H1 (cell line): ENCODE measurements around the gene SLC44A1. TPM values are rescaled to one million over a fixed set of nuclear protein-coding genes. Genes with fewer than 3 reads are reported as not detected.

Experiments
- CTCF ChIA-PET: fragments of 300-600 bp; sonication (Branson Sonifier 250); formaldehyde crosslinking; loops from one replicate; lab custom pipeline; 2021; ENCODE audit not compliant: partially characterized antibody; lab: Charles Lee
- POLR2A ChIA-PET: fragments of 300-600 bp; sonication (Branson Sonifier 250); formaldehyde crosslinking; loops from one replicate; lab custom pipeline; 2021; ENCODE audit warnings: inconsistent platforms; ENCODE audit not compliant: partially characterized antibody; lab: Charles Lee
- DNase-seq, 2 experiments: peaks; one replicate each; pipeline versions ENCODE4 v3.0.0 to v3.0.0-alpha.2; 2010 to 2022; ENCODE audit warnings: low spot score in 2 of 2, low read depth in 1 of 2, mixed read lengths in 1 of 2
- FAIRE-seq: peaks from 2 replicates; lab custom pipeline; 2011; peaks lifted over from hg19 to GRCh38; lab: Jason Lieb, UNC
- H2AFZ ChIP-seq: 2 replicates; pipeline ENCODE4 v1.8.1; 2012; ENCODE audit warnings: low read length, inconsistent platforms
- H2AK5ac ChIP-seq: 2 replicates; pipeline ENCODE4 v1.6.1; 2013; ENCODE audit warnings: low read depth, low read length
- H2BK120ac ChIP-seq: replicated peaks from 2 replicates; pipeline ENCODE3; 2013; ENCODE audit warnings: low read depth, low read length, inconsistent platforms
- H2BK12ac ChIP-seq: 2 replicates; pipeline ENCODE4 v1.6.1; 2013; ENCODE audit warnings: low read depth, low read length
- H2BK15ac ChIP-seq: 2 replicates; pipeline ENCODE4 v1.6.1; 2013; ENCODE audit warnings: low read length
- H2BK20ac ChIP-seq: 2 replicates; pipeline ENCODE4 v1.6.1; 2013; ENCODE audit warnings: low read length
- H2BK5ac ChIP-seq: 2 replicates; pipeline ENCODE4 v1.6.1; 2013; ENCODE audit warnings: low read depth, low read length
- H3K14ac ChIP-seq: 2 replicates; pipeline ENCODE4 v1.6.1; 2013; ENCODE audit warnings: inconsistent platforms; ENCODE audit not compliant: insufficient read length
- H3K18ac ChIP-seq: 2 replicates; pipeline ENCODE4 v1.6.1; 2013; ENCODE audit warnings: low read length; ENCODE audit errors: extremely low read depth
- H3K23ac ChIP-seq: 2 replicates; pipeline ENCODE4 v1.6.1; 2013; ENCODE audit warnings: inconsistent platforms; ENCODE audit not compliant: insufficient read length
- H3K23me2 ChIP-seq: 2 replicates; pipeline ENCODE4 v1.6.1; 2013; ENCODE audit warnings: low read depth, low read length
- H3K27ac ChIP-seq: 2 replicates; pipeline ENCODE4 v1.6.1; 2011; ENCODE audit warnings: low read depth, low read length, inconsistent platforms
- H3K27me3 ChIP-seq, 4 experiments: replicated peaks in 1 of 4; 1 replicate in 1 of 4; 2 replicates in 3 of 4; pipeline versions ENCODE4 v1.6.1 to v1.8.1; 2011 to 2013; ENCODE audit warnings: low read length in 3 of 4, mild to moderate bottlenecking in 3 of 4, inconsistent platforms in 2 of 4, mixed read lengths in 2 of 4, moderate library complexity in 1 of 4; ENCODE audit not compliant: control insufficient read depth in 3 of 4, insufficient read depth in 3 of 4; ENCODE audit errors: extremely low read depth in 1 of 4
- H3K36me3 ChIP-seq, 4 experiments: 2 replicates each; pipeline versions ENCODE4 v1.6.1 to v1.8.1; 2011 to 2013; ENCODE audit warnings: mild to moderate bottlenecking in 4 of 4, low read length in 3 of 4, moderate library complexity in 2 of 4, control low read depth in 1 of 4, inconsistent platforms in 1 of 4; ENCODE audit not compliant: insufficient read depth in 4 of 4, control insufficient read depth in 2 of 4
- H3K4ac ChIP-seq: replicated peaks from 2 replicates; pipeline ENCODE3; 2013; ENCODE audit warnings: low read length, low read depth, mixed read lengths, inconsistent platforms; ENCODE audit not compliant: insufficient read length
- H3K4me1 ChIP-seq, 4 experiments: replicated peaks in 1 of 4; 1 replicate in 1 of 4; 2 replicates in 3 of 4; pipeline versions ENCODE4 v1.6.1 to v1.8.1; 2011 to 2013; ENCODE audit warnings: low read length in 3 of 4, inconsistent platforms in 2 of 4, mixed read lengths in 1 of 4; ENCODE audit not compliant: insufficient read depth in 4 of 4, control insufficient read depth in 3 of 4
- H3K4me2 ChIP-seq, 2 experiments: 2 replicates each; pipeline versions ENCODE4 v1.6.1 to v1.8.1; 2011 to 2013; ENCODE audit warnings: low read depth in 2 of 2, low read length in 2 of 2, control low read depth in 1 of 2, inconsistent platforms in 1 of 2, mild to moderate bottlenecking in 1 of 2; ENCODE audit not compliant: insufficient read depth in 1 of 2
- H3K4me3 ChIP-seq, 4 experiments: fragments of 200-600, 300-600 bp in 1 of 4; sonication (generic), shearing (Covaris generic), sonication (Bioruptor Twin) in 1 of 4; 2 replicates each; pipeline versions ENCODE4 v1.5.1 to v1.8.1; 2011 to 2016; ENCODE audit warnings: low read length in 4 of 4, low read depth in 3 of 4, control low read depth in 2 of 4, inconsistent platforms in 2 of 4, mild to moderate bottlenecking in 2 of 4, mixed read lengths in 1 of 4, moderate library complexity in 1 of 4; ENCODE audit not compliant: insufficient read depth in 2 of 4; ENCODE audit errors: extremely low read depth in 1 of 4
- H3K56ac ChIP-seq: replicated peaks from 2 replicates; pipeline ENCODE3; 2013; ENCODE audit warnings: low read depth, mild to moderate bottlenecking, mixed read lengths, low read length, inconsistent platforms; ENCODE audit not compliant: insufficient read length
- H3K79me1 ChIP-seq: 2 replicates; pipeline ENCODE4 v1.6.1; 2013; ENCODE audit warnings: low read depth, low read length, control low read depth
- H3K79me2 ChIP-seq, 2 experiments: 2 replicates each; pipeline versions ENCODE4 v1.6.1 to v1.8.1; 2012 to 2013; ENCODE audit warnings: low read length in 2 of 2, mild to moderate bottlenecking in 2 of 2, inconsistent platforms in 1 of 2; ENCODE audit not compliant: insufficient read depth in 2 of 2, control insufficient read depth in 1 of 2
- H3K9ac ChIP-seq, 4 experiments: replicated peaks in 1 of 4; 1 replicate in 1 of 4; 2 replicates in 3 of 4; pipeline versions ENCODE4 v1.6.1 to v1.8.1; 2011 to 2013; ENCODE audit warnings: low read depth in 3 of 4, low read length in 3 of 4, control low read depth in 2 of 4, mild to moderate bottlenecking in 2 of 4, moderate library complexity in 2 of 4, inconsistent platforms in 1 of 4; ENCODE audit errors: extremely low read depth in 1 of 4
- H3K9me3 ChIP-seq, 2 experiments: 2 replicates each; pipeline versions ENCODE4 v1.6.1 to v1.8.1; 2012 to 2013; ENCODE audit warnings: mild to moderate bottlenecking in 2 of 2, moderate library complexity in 2 of 2, control low read depth in 1 of 2, inconsistent platforms in 1 of 2, low read depth in 1 of 2, low read length in 1 of 2, mixed read lengths in 1 of 2; ENCODE audit not compliant: insufficient read depth in 2 of 2
- H4K20me1 ChIP-seq, 2 experiments: replicated peaks in 1 of 2; 2 replicates each; pipeline versions ENCODE3 to v1.8.1; 2011 to 2013; ENCODE audit warnings: inconsistent platforms in 2 of 2, low read length in 2 of 2, mild to moderate bottlenecking in 1 of 2; ENCODE audit not compliant: insufficient read depth in 2 of 2, control insufficient read depth in 1 of 2
- H4K5ac ChIP-seq: 2 replicates; pipeline ENCODE4 v1.6.1; 2013; ENCODE audit warnings: low read length, low read depth, mixed read lengths, inconsistent platforms; ENCODE audit not compliant: insufficient read length
- H4K8ac ChIP-seq: 2 replicates; pipeline ENCODE4 v1.8.0; 2013; ENCODE audit warnings: mild to moderate bottlenecking, moderate library complexity, low read length, inconsistent platforms; ENCODE audit not compliant: insufficient read depth; ENCODE audit errors: extremely low read depth
- H4K91ac ChIP-seq: replicated peaks from 2 replicates; pipeline ENCODE3; 2013; ENCODE audit warnings: low read length, mixed read lengths, inconsistent platforms; ENCODE audit not compliant: insufficient read length
- KDM1A ChIP-seq: fragments of 200-600, 300-600 bp; sonication (generic); IDR thresholded peaks from 2 replicates; pipeline ENCODE4 v1.7.1; 2016; ENCODE audit warnings: mild to moderate bottlenecking, low read length, borderline replicate concordance
- NANOG ChIP-seq: IDR thresholded peaks from 2 replicates; pipeline ENCODE4 v1.6.1; 2011; ENCODE audit warnings: low read length, low read depth, mild to moderate bottlenecking, inconsistent platforms; ENCODE audit not compliant: insufficient read depth, poor library complexity, severe bottlenecking
- TBP ChIP-seq: IDR thresholded peaks from 2 replicates; pipeline ENCODE4 v1.6.1; 2011; ENCODE audit warnings: low read depth, low read length, improper control_type of control experiment
- TEAD4 ChIP-seq: IDR thresholded peaks from 2 replicates; pipeline ENCODE4 v1.6.1; 2012; ENCODE audit warnings: low read depth, low read length, inconsistent platforms, mixed read lengths
- USF2 ChIP-seq: IDR thresholded peaks from 2 replicates; pipeline ENCODE4 v1.6.1; 2011; ENCODE audit warnings: low read length, improper control_type of control experiment
- WGBS, 2 experiments: shearing (Covaris generic) in 1 of 2; methylation state at CpG; one replicate each; pipeline versions ENCODE4 v1.1.6 to v1.1.7; 2013 to 2015; ENCODE audit warnings: low lambda C conversion rate in 2 of 2, mixed read lengths in 2 of 2, inconsistent platforms in 1 of 2, low coverage in 1 of 2, missing lambda C conversion rate in 1 of 2; ENCODE audit not compliant: insufficient replicate concordance in 2 of 2, insufficient coverage in 1 of 2, insufficient read length in 1 of 2; ENCODE audit errors: extremely low coverage in 1 of 2, missing lambda C conversion rate in 1 of 2; 5-methylcytosine and 5-hydroxymethylcytosine counted together
- polyA plus RNA-seq, 7 experiments: library from polyadenylated mRNA; depleted of rRNA in 3 of 7; stranded (reverse) in 5 of 7; unstranded in 2 of 7; fragments of >200 nt in 5 of 7; fragments of 200-250 nt in 2 of 7; gene quantifications; 1 replicate in 5 of 7; 2 replicates in 1 of 7; 4 replicates in 1 of 7; pipeline versions ENCODE4 v1.2.1 to v1.2.3, GENCODE V29; 2011 to 2013; ENCODE audit warnings: missing spikeins in 2 of 7, mixed read lengths in 2 of 7
- total RNA-seq: library from RNA; stranded (reverse); fragmentation: NEBNext Ultra II Directional; extraction: Animal tissue kit (Norgen Biotek cat#: 25700); gene quantifications from 2 replicates; pipeline ENCODE4 v1.2.1, GENCODE V29; 2021

The SLC44A1 gene
- total and polyA plus RNA-seq, 2 of the 8 experiments (the other 6 are each of a cell fraction or from before 2014, with no cell fraction given), result 30.5 to 71.2 TPM

GRCh38 chr9:105320568-105320967 lies 76.1 kb downstream of the SLC44A1 start:
- Histone ChIP-seq H2AFZ (no peak overlapping the region), H2BK120ac (no peak overlapping the region), H3K23ac (no peak overlapping the region), H4K91ac (no peak overlapping the region), H3K4me2 (no peak overlapping the region), H2BK15ac (no peak overlapping the region), H3K79me2 (peaks cover 0 to 3% of the 10 kb centered on the region in 2 experiments; a peak in 1 of 4 replicates), H3K4ac (no peak overlapping the region), H3K9me3 (no peaks in the 10 kb centered on the region), H4K5ac (no peak overlapping the region), H3K27ac (no peak overlapping the region), H3K4me1 (no peaks in the 10 kb centered on the region), H3K18ac (no peak overlapping the region), H3K27me3 (no peaks in the 10 kb centered on the region), H3K14ac (no peak overlapping the region), H3K79me1 (no peaks in the 10 kb centered on the region), H3K36me3 (peaks cover 0 to 8% (median under 1%) of the 10 kb centered on the region in 4 experiments; a peak in 4 of 8 replicates), H2BK12ac (no peak overlapping the region), H4K8ac (no peak overlapping the region), H2BK5ac (no peak overlapping the region), H3K4me3 (no peak overlapping the region), H4K20me1 (no peaks in the 10 kb centered on the region), H3K56ac (no peak overlapping the region), H2AK5ac (no peak overlapping the region), H3K23me2 (no peaks in the 10 kb centered on the region), H2BK20ac (no peak overlapping the region), H3K9ac (no peak overlapping the region)
- WGBS, 2 experiments, result 88% methylated on average over 3 of the region's 3 CpGs; no CpG with 5 or more reads in 1 of the 2 experiments
- no peak for FAIRE-seq
- ChIA-PET CTCF (no interaction called here), POLR2A (no interaction called here)
- no peak for DNase-seq
- TF ChIP-seq TEAD4 (no peak), TBP (no peak), NANOG (no peak), KDM1A (no peak), USF2 (no peak)
